NCI-H526 treated with DMSO at 0.1 percent for 48 hours (cell line): Measurements from ENCODE around the gene ACTMAP.
"Not testable (repeated sequence)": the region's sequence is repeated elsewhere in the genome, so short reads cannot be mapped to it uniquely, and the experiment has no call there.

Experiments used
- DNase-seq: peaks from one replicate; lab custom pipeline; 2025; lab: John Stamatoyannopoulos, UW

ACTMAP gene

GRCh38 chr19:40742886-40743285 lies 7.4 kb downstream of the ACTMAP start:
- no peak for DNase-seq

DNA sequence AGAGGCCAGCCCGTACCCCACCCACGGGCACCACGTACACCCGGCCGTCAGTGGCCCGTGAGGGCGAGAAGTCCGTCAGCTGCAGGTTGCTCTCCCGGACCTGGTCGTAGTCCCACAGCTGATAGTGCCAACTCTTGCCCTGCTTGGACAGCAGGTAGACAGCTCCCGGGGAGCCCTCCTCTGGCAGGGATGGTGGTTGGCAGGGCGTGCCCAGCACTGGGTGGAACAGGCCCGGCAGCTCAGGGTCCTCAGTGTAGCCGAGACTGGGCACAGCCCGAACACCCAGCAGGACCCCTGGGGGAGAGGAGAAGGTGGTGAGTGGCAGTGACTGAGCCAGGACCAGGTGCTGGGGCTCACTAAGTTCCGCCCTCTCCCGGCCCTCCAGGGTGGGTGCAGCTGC lies 7.8 kb downstream of the ACTMAP start:
- DNase-seq: no peak

GRCh38 chr19:40741527-40742390 lies 8.5 kb downstream of the ACTMAP start:
- no peak for DNase-seq

DNA sequence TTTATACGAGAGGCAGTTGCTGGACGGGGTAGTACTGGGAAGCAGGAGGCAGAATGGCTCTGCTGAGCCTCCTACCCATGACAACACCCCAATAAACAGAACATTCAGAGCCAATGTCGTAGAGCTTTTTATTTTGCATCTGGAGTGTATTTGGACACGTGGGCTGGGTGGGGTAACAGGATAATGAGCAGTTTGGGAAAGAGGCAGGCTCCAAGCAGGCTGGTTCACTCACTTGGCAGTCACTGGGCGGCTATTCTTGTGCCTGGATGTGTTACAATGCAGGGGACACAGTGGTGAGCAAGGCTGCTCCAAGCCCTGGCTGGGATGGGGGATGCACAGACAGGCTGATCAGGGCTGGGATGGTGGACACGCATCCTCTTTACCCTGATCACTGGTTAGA lies 9.5 kb downstream of the ACTMAP start:
- DNase-seq: no peak

DNA sequence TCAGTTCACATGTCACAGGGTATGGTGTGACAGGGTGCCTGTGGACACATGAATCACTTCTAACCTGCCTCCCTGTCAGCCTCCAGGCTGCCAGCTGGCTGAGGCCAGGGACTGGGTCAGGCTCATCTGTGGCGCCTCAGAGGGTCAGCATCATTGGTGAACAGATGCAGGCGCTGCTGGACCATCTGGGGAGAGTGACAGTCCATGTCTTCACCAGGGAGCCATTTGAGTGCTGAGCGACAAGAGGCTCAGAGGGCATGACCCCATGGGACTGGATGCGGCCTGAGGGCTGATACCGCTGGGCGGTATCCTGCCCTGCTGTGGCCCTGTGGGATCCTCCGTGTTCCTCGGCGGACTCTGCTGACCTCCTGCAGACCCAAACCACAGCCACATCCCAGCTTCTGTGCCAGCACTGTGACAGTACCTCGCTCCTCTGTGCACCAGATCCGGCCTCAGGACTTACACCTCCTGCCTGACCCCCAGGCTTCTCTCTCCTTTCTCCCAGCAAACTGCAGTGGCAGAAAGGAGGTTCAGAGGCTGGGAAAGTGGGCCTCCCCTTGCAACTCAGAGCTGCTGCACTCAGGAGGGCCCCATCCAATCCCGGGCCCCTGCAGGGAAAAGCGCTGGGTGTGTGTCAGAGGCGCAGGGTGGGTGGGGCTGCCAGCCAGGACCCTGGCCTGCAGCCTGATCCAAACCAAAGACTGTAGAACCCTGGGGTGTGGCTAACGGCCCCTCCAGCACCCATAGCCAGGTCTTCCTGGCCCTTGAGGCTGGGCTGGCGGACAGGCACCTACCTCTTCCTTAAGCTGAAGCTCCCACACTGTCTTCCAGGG lies 10.2 kb downstream of the ACTMAP start:
- DNase-seq: no peak

GRCh38 chr19:40739030-40739839 lies 11.0 kb downstream of the ACTMAP start:
- no peak for DNase-seq

- DNase-seq: no peak
Observed at GRCh38 chr19:40737102-40737644, 13.1 kb downstream of the ACTMAP start.

DNA sequence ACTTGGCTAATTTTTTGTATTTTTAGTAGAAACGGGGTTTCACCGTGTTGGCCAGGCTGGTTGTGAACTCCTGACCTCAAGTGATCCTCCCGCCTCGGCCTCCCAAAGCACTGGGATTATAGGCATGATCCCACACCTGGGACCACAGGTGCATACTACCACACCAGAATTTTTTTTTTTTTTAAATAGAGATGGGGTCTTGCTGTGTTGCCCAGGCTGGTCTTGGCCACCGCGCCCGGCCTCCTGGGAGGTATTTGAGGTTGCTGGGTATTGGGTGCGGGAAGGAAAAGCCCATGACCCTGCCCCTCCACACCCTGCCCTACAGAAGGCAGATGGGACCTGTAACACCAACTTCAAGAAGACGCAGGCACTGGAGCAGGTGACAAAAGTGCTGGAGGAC lies 13.6 kb downstream of the ACTMAP start:
- no peak for DNase-seq

DNA sequence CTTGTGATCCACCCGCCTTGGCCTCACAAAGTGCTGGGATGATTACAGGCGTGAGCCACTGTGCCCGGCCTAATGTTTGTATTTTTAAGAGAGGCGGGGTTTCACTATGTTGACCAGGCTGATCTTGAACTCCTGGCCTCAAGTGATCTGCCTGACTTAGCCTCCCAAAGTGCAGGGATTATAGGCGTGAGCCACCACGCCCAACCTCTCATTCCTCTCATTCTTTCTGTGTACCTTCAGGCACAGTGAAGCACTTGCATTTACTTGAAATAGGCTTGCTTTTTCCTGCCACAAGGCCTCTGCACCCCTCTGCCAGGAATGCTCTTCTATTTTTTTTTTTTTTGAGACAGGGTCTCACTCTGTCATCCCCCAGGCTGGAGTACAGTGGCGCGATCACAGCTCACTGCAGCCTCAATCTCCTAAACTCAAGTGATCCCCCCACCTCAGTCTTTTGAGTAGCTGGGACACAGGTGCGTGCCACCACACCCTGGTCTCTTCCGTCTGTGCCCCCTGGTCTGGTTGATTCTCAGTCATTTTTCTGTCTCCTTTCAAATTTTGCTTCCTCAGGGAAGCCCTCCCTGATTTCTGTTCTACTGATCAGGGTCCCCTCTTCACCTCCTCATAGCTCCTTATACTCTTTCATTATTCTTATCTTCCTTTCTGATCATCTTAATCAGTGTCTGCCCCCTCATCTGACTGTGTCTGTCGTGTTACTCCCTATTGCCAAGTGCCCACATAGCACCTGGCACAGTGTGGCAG lies 15.1 kb downstream of the ACTMAP start:
- DNase-seq: no peak

GRCh38 chr19:40733149-40733548 lies 17.1 kb downstream of the ACTMAP start:
- DNase-seq: no peak

- DNase-seq: not testable (repeated sequence)
Observed at GRCh38 chr19:40732304-40732703, 18.0 kb downstream of the ACTMAP start.

DNA sequence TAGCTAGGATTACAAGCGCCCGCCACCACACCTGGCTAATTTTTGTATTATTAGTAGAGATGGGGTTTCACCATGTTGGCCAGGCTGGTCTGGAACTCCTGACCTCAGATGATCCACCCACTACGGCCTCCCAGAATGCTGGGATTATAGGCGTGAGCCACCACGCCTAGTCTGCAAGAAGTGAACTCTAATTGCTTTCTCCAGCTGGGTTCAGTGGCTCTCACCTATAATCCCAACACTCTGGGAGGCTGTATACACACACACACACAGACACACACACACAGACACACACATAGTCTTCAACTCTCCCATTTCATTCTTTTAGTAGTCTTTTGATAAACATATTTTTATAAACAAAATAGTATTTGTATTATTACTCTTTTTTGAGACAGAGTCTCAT lies 20.2 kb downstream of the ACTMAP start:
- DNase-seq: not testable (repeated sequence)

GRCh38 chr19:40726279-40726678 lies 24.0 kb downstream of the ACTMAP start:
- DNase-seq: no peak

- no peak for DNase-seq
Observed at GRCh38 chr19:40724855-40725254, 25.4 kb downstream of the ACTMAP start.

GRCh38 chr19:40724315-40724714 lies 26.0 kb downstream of the ACTMAP start:
- DNase-seq: no peak

- DNase-seq: no peak
Observed at GRCh38 chr19:40723661-40724254, 26.5 kb downstream of the ACTMAP start.

- DNase-seq: no peak
Observed at GRCh38 chr19:40721936-40722661, 28.2 kb downstream of the ACTMAP start.

GRCh38 chr19:40721140-40721486 lies 29.2 kb downstream of the ACTMAP start:
- DNase-seq: no peak

GRCh38 chr19:40719414-40719894 lies 30.8 kb downstream of the ACTMAP start:
- no peak for DNase-seq

- DNase-seq: peak; percentile 34
Observed at GRCh38 chr19:40718774-40719391, 31.4 kb downstream of the ACTMAP start.
